Epidermal melanocyte (primary cell): ENCODE data around the gene C11orf16.
A peak's percentile ranks its signal among the peaks of the same experiment; 100 is the strongest.
"Not testable (repeated sequence)": the region's sequence is repeated elsewhere in the genome, so short reads cannot be mapped to it uniquely, and the experiment has no call there.

Experiments used
- DNase-seq: peaks from one replicate; pipeline ENCODE4 v3.0.0; 2011; ENCODE audit warnings: low spot score; ENCODE audit not compliant: insufficient read length

The C11orf16 gene

DNA sequence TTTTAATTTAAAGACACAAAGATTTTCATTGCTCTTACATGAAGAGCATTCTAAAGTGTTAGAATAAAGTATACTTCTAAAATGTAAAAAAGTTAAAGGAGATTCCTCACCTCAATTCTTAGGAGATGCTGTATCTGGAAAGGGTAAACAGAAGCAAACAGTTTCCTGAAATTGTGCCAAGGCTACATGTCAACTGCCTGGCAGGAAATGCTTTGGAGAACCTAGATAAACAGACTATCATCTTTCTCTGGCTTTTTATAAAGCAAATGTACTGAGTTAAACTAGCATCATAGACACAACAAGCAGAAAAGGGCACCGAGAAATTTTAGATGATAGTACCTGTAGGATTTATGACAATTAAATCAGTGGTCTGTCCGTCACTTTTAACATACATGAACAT lies 46.4 kb downstream of the C11orf16 start:
- DNase-seq = no peak

DNA sequence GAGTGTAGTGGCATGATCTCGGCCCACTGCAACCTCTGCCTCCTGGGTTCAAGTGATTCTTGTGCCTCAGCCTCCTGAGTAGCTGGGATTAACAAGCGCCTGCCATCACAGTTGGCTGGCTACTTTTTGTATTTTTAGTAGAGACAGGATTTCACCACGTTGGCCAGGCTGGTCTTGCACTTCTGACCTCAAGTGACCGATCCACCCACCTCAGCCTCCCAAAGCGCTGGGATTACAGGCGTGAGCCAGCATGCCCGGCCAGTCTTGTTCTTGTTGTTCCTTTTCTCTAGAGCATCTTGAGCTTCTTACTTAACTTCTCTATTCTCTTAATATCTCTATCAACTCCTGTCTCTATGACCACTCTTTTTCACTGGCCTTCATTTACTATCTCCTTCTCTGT lies 51.2 kb downstream of the C11orf16 start:
- DNase-seq = not testable (repeated sequence)

DNA sequence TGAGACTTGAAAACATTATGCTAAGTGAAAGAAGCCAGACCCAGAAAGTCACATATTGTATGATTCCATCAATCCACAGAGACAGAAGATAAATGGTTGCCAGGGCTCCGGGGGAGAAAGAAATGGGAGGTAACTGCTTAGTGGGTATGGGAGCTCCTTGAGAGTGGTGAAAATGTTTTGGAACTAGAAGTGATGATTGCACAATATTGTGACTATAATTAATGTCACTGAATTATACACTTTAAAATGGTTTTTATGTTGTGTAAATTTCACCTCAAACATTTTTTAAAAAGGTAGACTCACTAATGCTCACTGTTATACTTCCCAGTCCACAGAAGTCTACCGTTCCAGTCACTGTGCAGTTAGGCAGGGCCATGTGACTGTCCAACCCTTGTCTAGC lies 54.0 kb downstream of the C11orf16 start:
- no peak for DNase-seq

DNA sequence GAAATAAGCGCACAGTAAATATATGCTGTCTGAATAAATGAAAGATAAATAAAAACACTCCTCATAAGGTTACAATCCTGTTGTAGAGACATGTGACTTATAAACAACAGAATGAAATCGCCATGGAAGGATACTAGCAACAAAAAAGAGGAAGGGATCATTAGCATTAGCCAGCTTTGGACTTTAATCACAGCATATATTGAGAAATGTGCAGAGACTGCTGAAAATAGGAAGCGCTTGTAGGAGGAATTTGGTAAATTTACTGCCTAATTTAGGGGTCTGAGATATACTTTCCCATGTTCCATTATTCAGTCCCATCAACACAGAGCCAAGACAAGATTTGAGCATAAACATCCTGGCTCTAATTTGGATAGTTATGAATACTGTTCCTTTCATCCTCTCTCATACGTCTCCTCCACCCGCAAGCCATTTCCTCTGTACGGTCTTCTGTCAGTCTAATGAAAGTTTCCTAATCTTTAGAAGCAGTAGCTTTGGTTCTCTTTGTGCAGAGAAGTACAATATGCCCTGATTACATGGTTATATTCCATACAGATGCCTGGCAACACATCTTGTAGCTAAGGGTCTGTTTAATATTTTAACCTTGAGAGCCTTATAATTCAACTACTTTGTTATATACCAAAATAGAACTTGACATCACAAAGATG lies 58.9 kb downstream of the C11orf16 start:
- DNase-seq = no peak

DNA sequence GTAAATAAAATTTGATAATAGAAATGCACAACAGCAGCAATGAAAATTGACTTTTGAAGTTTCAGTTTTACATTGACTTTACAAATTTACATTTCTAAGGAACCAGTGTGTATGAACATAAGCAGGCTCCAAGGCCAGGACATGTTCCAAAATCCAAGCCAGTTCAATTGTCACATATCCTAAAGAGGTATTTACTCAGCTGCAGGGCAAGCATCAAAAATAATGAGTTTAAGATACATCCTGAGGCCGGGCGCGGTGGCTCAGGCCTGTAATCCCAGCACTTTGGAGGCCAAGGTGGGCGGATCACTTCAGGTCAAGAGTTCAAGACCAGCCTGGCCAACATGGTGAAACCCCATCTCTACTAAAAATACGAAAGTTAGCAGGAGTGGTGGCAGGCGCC lies 60.8 kb downstream of the C11orf16 start:
- DNase-seq = no peak

DNA sequence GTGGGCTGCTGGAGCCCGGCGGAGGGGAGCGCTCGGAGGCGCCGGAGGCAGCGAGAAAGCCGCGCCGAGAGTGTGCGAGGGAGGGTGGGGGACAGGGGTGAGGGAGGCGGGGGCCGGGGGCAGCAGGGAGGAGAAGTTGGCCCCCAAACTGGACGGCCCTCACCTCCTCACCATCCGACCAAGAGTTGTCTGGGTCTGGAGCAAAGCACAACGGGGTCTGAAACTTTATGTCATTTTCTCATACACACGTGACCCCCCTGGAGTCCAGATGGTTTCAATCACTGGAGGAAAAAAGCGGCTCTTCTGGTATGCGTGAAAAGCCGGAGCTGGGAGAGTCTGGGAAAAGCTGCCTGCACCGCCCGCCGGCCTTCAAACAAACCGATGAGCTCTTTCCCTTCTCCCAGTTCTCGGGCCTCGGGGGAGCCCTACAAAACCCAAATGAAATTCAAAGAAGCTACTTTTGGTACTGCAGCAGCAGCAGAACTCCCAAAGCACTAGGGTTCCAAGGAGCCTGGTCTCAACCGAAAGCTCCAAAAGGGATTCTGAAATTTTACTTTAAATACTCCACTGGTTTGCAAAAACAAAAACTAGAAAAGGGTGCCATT lies 61.5 kb downstream of the C11orf16 start:
- peak; percentile 74 for DNase-seq

DNA sequence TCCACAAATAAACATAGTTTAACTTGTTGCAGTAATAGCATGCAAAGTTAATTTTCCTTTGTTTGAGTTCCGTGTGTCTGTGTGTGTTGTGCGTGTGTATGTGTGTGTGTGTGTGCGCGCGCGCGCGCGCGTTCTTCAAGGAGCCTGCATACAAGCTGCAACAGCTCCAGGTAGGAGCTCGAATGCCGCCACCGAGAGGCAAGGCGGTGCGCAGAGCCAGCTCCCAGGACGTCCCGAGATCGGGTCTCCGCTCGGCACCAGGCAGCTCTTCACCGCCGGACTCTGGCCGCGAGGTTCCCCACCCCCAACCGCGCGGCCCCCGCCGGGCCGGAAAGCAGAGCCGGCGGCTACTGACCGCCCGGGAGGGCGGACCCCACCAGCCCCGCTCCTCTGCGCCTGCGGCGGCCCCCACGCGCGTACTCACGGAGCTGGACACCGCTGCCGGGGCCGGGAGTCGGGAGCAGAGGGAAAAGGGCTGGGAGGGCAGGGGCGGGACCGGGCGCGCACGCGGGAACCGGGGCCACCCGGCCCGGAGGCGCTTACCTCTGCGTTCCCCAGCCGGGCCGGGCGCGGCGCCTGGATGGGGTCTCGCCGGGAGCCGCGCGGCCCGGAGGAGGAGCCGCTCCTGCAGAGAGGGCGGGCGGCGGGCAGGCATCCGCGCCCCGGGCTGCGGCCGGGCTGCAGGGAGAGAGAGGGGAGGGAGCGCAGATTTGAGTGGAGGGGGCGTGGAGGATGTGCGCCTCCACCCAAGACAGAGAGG lies 62.2 kb downstream of the C11orf16 start:
- peak; percentile 23 for DNase-seq
